ENCODE data around the gene BCL7C.

GRCh38 chr16:30892670-30893416 is 1.0 kb downstream of the BCL7C start:
- no peak for TF ChIP-seq EZH2 (IDR thresholded peaks at IDR 0.05)
- TF ChIP-seq POLR2AphosphoS5 (IDR thresholded peaks at IDR 0.05; ENCODE audit: borderline replicate concordance, low read depth, low read length): no peak
- no peak for TF ChIP-seq FOXP2 (optimal IDR thresholded peaks at IDR 0.05; ENCODE audit: control extremely low read depth, extremely low read length, insufficient read depth)
